ENCODE results near the gene FMN1. TPM values are rescaled to one million over a fixed set of nuclear protein-coding genes. Genes with fewer than 3 reads are reported as not detected.

The FMN1 gene
- polyA plus RNA-seq, 1 donor from 2014 or later: 0.40 TPM

DNA sequence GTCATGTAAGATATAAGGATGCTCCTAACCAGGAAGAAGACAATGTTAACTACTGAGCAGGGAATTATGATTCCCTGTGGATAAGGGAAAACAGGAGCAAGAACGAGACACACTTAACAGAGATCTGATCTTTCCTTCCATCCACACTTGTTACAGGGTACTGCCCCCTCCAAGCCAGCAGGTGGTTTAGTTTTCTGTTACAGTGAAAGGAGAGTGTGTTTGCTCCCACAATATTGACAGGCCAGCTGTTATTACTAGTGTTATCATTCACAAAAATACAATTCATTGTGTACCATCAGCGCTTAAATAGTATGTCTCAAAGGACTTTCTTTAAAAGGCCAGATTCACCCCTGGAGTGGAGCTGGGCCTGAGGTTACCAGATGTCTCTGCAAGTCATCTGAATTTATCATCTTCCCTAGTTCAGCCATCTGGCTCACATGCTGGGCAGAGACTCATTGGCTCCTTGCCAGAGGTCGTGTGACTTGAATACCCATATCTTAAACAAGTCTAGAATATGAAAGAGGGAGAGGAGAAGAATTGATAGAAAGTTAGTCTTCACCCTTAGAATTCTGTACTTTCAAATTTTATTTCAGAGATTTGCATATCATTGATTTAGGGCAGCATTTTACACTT lies 16.8 kb upstream of the FMN1 start:
- Histone ChIP-seq H3K9me3 (ENCODE audit: low read length) (no peaks in the 10 kb centered on the region), H4K20me1 (ENCODE audit: insufficient read depth) (no peaks in the 10 kb centered on the region), H3K4me3 (ENCODE audit: low read length) (no peak overlapping the region), H3K27ac (ENCODE audit: low read length) (no peak overlapping the region), H3K79me2 (replicated peaks; ENCODE audit: insufficient read depth, low read length) (no peaks in the 10 kb centered on the region), H3K9ac (ENCODE audit: low read length) (no peak overlapping the region), H3K36me3 (ENCODE audit: insufficient read depth, low read length) (no peaks in the 10 kb centered on the region), H3K4me2 (ENCODE audit: low read length) (no peak overlapping the region), H3F3A (ENCODE audit: insufficient read depth, low read length, poor library complexity, severe bottlenecking) (no peaks in the 10 kb centered on the region), H2AFZ (ENCODE audit: low read depth, low read length) (no peak overlapping the region), H3K27me3 (ENCODE audit: insufficient read depth, low read depth, low read length) (no peaks in the 10 kb centered on the region), H3K9me2 (ENCODE audit: insufficient read depth, low read length) (no peaks in the 10 kb centered on the region)
- TF ChIP-seq SMC3 (conservative IDR thresholded peaks at IDR 0.05; ENCODE audit: poor library complexity): no peak
- TF ChIP-seq EZH2 (IDR thresholded peaks at IDR 0.05; ENCODE audit: borderline replicate concordance, insufficient read depth, low read length, poor library complexity, severe bottlenecking): no peak
- TF ChIP-seq RAD21 (conservative IDR thresholded peaks at IDR 0.05): no peak
- TF ChIP-seq, protein P1, sequence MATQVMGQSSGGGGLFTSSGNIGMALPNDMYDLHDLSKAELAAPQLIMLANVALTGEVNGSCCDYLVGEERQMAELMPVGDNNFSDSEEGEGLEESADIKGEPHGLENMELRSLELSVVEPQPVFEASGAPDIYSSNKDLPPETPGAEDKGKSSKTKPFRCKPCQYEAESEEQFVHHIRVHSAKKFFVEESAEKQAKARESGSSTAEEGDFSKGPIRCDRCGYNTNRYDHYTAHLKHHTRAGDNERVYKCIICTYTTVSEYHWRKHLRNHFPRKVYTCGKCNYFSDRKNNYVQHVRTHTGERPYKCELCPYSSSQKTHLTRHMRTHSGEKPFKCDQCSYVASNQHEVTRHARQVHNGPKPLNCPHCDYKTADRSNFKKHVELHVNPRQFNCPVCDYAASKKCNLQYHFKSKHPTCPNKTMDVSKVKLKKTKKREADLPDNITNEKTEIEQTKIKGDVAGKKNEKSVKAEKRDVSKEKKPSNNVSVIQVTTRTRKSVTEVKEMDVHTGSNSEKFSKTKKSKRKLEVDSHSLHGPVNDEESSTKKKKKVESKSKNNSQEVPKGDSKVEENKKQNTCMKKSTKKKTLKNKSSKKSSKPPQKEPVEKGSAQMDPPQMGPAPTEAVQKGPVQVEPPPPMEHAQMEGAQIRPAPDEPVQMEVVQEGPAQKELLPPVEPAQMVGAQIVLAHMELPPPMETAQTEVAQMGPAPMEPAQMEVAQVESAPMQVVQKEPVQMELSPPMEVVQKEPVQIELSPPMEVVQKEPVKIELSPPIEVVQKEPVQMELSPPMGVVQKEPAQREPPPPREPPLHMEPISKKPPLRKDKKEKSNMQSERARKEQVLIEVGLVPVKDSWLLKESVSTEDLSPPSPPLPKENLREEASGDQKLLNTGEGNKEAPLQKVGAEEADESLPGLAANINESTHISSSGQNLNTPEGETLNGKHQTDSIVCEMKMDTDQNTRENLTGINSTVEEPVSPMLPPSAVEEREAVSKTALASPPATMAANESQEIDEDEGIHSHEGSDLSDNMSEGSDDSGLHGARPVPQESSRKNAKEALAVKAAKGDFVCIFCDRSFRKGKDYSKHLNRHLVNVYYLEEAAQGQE (IDR thresholded peaks at IDR 0.05; ENCODE audit: borderline replicate concordance): no peak
- no peak for TF ChIP-seq EP300 (conservative IDR thresholded peaks at IDR 0.05; ENCODE audit: poor library complexity, severe bottlenecking)

DNA sequence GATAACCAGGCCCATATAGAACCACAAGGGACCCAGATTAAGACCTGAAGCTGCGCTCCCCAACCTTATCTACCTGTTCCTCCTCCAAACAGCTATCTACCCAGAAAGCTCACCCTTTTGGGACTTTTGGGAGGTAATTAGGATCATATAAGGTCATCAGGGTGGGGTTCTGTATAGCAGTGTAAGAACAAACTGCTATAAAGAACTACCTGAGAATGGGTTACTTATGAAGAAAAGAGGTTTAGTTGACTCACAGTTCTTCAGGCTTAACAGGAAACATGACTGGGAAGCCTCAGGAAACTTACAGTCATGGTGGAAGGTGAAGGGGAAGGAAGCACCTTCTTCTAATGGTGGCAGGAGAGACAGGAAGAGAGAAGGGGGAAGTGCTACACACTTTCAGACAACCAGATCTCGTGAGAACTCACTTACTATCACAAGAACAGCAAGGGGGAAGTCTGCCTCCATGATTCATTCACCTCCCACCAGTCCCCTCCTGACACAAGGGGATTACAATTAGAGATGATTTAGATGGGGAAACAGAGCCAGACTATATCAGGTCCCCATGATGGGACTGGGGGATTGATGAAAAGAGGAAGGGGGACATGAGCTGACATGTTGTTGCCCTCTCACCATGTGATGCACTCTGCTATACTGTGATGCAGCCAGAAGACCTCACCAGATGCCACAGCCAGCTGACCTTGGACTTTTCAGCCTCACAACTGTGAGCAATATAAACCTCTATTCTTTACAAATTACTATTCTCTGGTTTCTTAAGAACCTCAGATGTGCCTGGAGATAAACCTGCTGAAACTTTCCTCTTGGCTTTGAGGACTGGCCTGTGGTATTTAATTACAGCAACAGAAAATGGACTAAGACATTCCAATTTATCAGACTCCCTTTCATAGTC lies 15.3 kb upstream of the FMN1 start:
- H3K9me3 ChIP-seq (ENCODE audit: low read length): no peaks in the 10 kb centered on the region
- no peak overlapping the region for H3K27ac ChIP-seq (ENCODE audit: low read length)
- H3K4me2 ChIP-seq (ENCODE audit: low read length): no peak overlapping the region
- H3K36me3 ChIP-seq (ENCODE audit: insufficient read depth, low read length): no peaks in the 10 kb centered on the region
- no peaks in the 10 kb centered on the region for H3K9me2 ChIP-seq (ENCODE audit: insufficient read depth, low read length)
- H3K27me3 ChIP-seq (ENCODE audit: insufficient read depth, low read depth, low read length): no peaks in the 10 kb centered on the region
- TF ChIP-seq EP300 (conservative IDR thresholded peaks at IDR 0.05; ENCODE audit: poor library complexity, severe bottlenecking) (no peak), POLR2AphosphoS5 (IDR thresholded peaks at IDR 0.05) (no peak), MXI1 (conservative IDR thresholded peaks at IDR 0.05; ENCODE audit: poor library complexity, severe bottlenecking) (no peak), TAF1 (IDR thresholded peaks at IDR 0.05; ENCODE audit: low read depth) (no peak), RAD21 (conservative IDR thresholded peaks at IDR 0.05) (no peak), SMC3 (conservative IDR thresholded peaks at IDR 0.05; ENCODE audit: poor library complexity) (no peak), EZH2 (IDR thresholded peaks at IDR 0.05; ENCODE audit: borderline replicate concordance, insufficient read depth, low read length, poor library complexity, severe bottlenecking) (no peak)
- TF ChIP-seq, protein P2, sequence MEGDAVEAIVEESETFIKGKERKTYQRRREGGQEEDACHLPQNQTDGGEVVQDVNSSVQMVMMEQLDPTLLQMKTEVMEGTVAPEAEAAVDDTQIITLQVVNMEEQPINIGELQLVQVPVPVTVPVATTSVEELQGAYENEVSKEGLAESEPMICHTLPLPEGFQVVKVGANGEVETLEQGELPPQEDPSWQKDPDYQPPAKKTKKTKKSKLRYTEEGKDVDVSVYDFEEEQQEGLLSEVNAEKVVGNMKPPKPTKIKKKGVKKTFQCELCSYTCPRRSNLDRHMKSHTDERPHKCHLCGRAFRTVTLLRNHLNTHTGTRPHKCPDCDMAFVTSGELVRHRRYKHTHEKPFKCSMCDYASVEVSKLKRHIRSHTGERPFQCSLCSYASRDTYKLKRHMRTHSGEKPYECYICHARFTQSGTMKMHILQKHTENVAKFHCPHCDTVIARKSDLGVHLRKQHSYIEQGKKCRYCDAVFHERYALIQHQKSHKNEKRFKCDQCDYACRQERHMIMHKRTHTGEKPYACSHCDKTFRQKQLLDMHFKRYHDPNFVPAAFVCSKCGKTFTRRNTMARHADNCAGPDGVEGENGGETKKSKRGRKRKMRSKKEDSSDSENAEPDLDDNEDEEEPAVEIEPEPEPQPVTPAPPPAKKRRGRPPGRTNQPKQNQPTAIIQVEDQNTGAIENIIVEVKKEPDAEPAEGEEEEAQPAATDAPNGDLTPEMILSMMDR (IDR thresholded peaks at IDR 0.05; ENCODE audit: poor library complexity, severe bottlenecking): no peak
- TF ChIP-seq, protein P1 (IDR thresholded peaks at IDR 0.05; ENCODE audit: borderline replicate concordance): no peak
- H3K79me2 ChIP-seq (replicated peaks; ENCODE audit: insufficient read depth, low read length): no peaks in the 10 kb centered on the region
- H4K20me1 ChIP-seq (ENCODE audit: insufficient read depth): no peaks in the 10 kb centered on the region
- H3F3A ChIP-seq (ENCODE audit: insufficient read depth, low read length, poor library complexity, severe bottlenecking): no peaks in the 10 kb centered on the region
- no peak overlapping the region for H3K9ac ChIP-seq (ENCODE audit: low read length)
- no peak overlapping the region for H2AFZ ChIP-seq (ENCODE audit: low read depth, low read length)
- H3K4me3 ChIP-seq (ENCODE audit: low read length): no peak overlapping the region
